GM03348 (cell line): ENCODE results near the gene CMTM3.

Source experiments
- DNase-seq: peaks from one replicate; pipeline ENCODE4 v3.0.0; 2012; ENCODE audit warnings: low spot score

CMTM3 gene

DNA sequence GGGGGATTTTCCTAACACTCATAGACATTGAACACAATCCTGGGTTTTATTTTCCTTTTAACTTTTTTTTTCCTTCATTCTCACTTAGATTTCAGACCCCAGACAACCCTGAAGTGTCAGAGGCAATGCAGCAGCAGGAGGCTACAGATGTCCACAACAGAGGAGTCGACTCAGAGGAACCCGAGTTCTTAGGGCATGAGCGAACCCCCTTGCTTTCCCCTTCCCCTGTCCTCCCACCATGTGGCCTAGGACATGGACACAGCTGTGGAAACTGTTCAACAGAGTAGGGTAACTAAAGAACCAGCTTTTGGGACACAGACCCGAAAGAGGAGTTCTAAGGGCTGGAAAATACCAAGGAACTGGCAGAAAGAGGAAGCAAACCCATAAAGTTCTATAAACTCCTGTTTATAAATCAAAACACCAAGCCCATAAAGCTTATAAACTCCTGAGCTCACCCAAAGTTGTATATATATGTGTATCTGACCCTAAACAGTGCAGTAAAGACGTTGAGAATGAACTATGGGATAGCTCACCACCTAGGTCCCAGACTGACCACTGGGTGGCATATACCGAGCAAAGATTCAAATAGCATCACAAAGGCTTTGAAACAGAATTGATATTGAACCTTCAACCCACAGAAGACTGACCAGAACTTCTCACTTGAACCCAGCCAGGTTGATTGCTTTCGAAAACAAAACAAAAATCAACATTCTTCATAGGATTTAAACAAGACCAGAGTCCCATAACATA is 58.1 kb downstream of the CMTM3 start:
- DNase-seq: peak; percentile 60
